HL-60 (cell line): ENCODE results near the gene AIF1L.

Experiments used
- CTCF ChIP-seq: IDR thresholded peaks from one replicate; pipeline ENCODE4 v1.5.1; 2011; ENCODE audit warnings: low read length, control low read depth, inconsistent platforms; ENCODE audit not compliant: insufficient read depth
- POLR2AphosphoS5 ChIP-seq: IDR thresholded peaks from 2 replicates; pipeline ENCODE4 v1.6.1; 2012; ENCODE audit warnings: low read depth
- TF ChIP-seq, protein P1 (sequence below): IDR thresholded peaks from 2 replicates; pipeline ENCODE4 v1.6.1; 2012; ENCODE audit warnings: low read depth; ENCODE audit not compliant: insufficient replicate concordance

GRCh38 chr9:131100445-131100844, 4.1 kb downstream of the AIF1L start:
- TF ChIP-seq CTCF (no peak), POLR2AphosphoS5 (no peak)
- TF ChIP-seq, protein P1, sequence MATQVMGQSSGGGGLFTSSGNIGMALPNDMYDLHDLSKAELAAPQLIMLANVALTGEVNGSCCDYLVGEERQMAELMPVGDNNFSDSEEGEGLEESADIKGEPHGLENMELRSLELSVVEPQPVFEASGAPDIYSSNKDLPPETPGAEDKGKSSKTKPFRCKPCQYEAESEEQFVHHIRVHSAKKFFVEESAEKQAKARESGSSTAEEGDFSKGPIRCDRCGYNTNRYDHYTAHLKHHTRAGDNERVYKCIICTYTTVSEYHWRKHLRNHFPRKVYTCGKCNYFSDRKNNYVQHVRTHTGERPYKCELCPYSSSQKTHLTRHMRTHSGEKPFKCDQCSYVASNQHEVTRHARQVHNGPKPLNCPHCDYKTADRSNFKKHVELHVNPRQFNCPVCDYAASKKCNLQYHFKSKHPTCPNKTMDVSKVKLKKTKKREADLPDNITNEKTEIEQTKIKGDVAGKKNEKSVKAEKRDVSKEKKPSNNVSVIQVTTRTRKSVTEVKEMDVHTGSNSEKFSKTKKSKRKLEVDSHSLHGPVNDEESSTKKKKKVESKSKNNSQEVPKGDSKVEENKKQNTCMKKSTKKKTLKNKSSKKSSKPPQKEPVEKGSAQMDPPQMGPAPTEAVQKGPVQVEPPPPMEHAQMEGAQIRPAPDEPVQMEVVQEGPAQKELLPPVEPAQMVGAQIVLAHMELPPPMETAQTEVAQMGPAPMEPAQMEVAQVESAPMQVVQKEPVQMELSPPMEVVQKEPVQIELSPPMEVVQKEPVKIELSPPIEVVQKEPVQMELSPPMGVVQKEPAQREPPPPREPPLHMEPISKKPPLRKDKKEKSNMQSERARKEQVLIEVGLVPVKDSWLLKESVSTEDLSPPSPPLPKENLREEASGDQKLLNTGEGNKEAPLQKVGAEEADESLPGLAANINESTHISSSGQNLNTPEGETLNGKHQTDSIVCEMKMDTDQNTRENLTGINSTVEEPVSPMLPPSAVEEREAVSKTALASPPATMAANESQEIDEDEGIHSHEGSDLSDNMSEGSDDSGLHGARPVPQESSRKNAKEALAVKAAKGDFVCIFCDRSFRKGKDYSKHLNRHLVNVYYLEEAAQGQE: no peak
